Neural cell (in vitro differentiated cells): ENCODE results near the gene TMEM238L. TPM values are rescaled to one million over a fixed set of nuclear protein-coding genes. Genes with fewer than 3 reads are reported as not detected.

ENCODE experiments used
- H2AFZ ChIP-seq: fragments of 200-600, 300-800 bp; sonication (generic), shearing (Covaris generic); 2 replicates; pipeline ENCODE4 v1.6.0; 2014; ENCODE audit warnings: low read depth, mild to moderate bottlenecking, antibody characterized with exemption, low read length, moderate library complexity
- H3F3A ChIP-seq: fragments of 200-600 bp; shearing (Covaris generic); 2 replicates; pipeline ENCODE4 v1.6.1; 2016; ENCODE audit warnings: mild to moderate bottlenecking, moderate library complexity, mixed read lengths, antibody characterized with exemption, low read length; ENCODE audit not compliant: insufficient read depth, poor library complexity, severe bottlenecking
- H3K27ac ChIP-seq: fragments of 200-600, 300-800 bp; sonication (generic), shearing (Covaris generic); 2 replicates; pipeline ENCODE4 v1.5.1; 2014; ENCODE audit warnings: mild to moderate bottlenecking, low read length, moderate library complexity
- H3K27me3 ChIP-seq: fragments of 300-800, 200-600 bp; sonication (generic), shearing (Covaris generic); 2 replicates; pipeline ENCODE4 v1.6.0; 2014; ENCODE audit warnings: mild to moderate bottlenecking, low read depth, low read length, moderate library complexity; ENCODE audit not compliant: insufficient read depth
- H3K36me3 ChIP-seq: fragments of 300-800, 200-600 bp; sonication (generic), shearing (Covaris generic); 2 replicates; pipeline ENCODE4 v1.5.1; 2014; ENCODE audit warnings: mild to moderate bottlenecking, antibody characterized with exemption, low read length, moderate library complexity; ENCODE audit not compliant: insufficient read depth
- H3K4me2 ChIP-seq: fragments of 300-800, 200-600 bp; sonication (generic), shearing (Covaris generic); 2 replicates; pipeline ENCODE4 v1.6.0; 2014; ENCODE audit warnings: mild to moderate bottlenecking, low read length
- H3K4me3 ChIP-seq: fragments of 300-800, 200-600 bp; sonication (generic), shearing (Covaris generic); 2 replicates; pipeline ENCODE4 v1.5.1; 2014; ENCODE audit warnings: mild to moderate bottlenecking, low read length, moderate library complexity
- H3K79me2 ChIP-seq: fragments of 200-600 bp; shearing (Covaris generic); replicated peaks from 2 replicates; pipeline ENCODE4 v1.6.0; 2014; ENCODE audit warnings: mild to moderate bottlenecking, low read length, moderate library complexity; ENCODE audit not compliant: insufficient read depth
- H3K9ac ChIP-seq: fragments of 300-800, 200-600 bp; sonication (generic), shearing (Covaris generic); 2 replicates; pipeline ENCODE4 v1.6.1; 2016; ENCODE audit warnings: mild to moderate bottlenecking, low read length, mixed read lengths
- H3K9me2 ChIP-seq: fragments of 200-600 bp; shearing (Covaris generic); 2 replicates; pipeline ENCODE4 v1.6.1; 2016; ENCODE audit warnings: mild to moderate bottlenecking, low read length, mixed read lengths; ENCODE audit not compliant: insufficient read depth
- H3K9me3 ChIP-seq: fragments of 200-600, 300-800 bp; sonication (generic), shearing (Covaris generic); 2 replicates; pipeline ENCODE4 v1.6.1; 2016; ENCODE audit warnings: mild to moderate bottlenecking, mixed run types, low read length, moderate library complexity, mixed read lengths
- H4K20me1 ChIP-seq: fragments of 200-600 bp; shearing (Covaris generic); 2 replicates; pipeline ENCODE4 v1.6.1; 2016; ENCODE audit warnings: mild to moderate bottlenecking, mixed run types; ENCODE audit not compliant: insufficient read depth
- EP300 ChIP-seq: fragments of 450-650 bp; conservative IDR thresholded peaks from 2 replicates; pipeline ENCODE4 v1.6.1; 2014; ENCODE audit warnings: antibody characterized with exemption, mild to moderate bottlenecking, moderate library complexity; ENCODE audit not compliant: poor library complexity, severe bottlenecking
- EZH2 ChIP-seq: fragments of 200-600, 300-800 bp; shearing (Covaris generic), sonication (generic); IDR thresholded peaks from 2 replicates; pipeline ENCODE4 v1.6.1; 2014; ENCODE audit warnings: antibody characterized with exemption, low read length, borderline replicate concordance, mild to moderate bottlenecking; ENCODE audit not compliant: insufficient read depth, poor library complexity, severe bottlenecking
- MXI1 ChIP-seq: fragments of 450-650 bp; conservative IDR thresholded peaks from 2 replicates; pipeline ENCODE4 v1.6.1; 2014; ENCODE audit warnings: antibody characterized with exemption, mild to moderate bottlenecking; ENCODE audit not compliant: poor library complexity, severe bottlenecking
- POLR2AphosphoS5 ChIP-seq: IDR thresholded peaks from 2 replicates; pipeline ENCODE4 v1.6.1; 2012
- RAD21 ChIP-seq: fragments of 450-650 bp; conservative IDR thresholded peaks from 2 replicates; pipeline ENCODE4 v1.6.1; 2014; ENCODE audit warnings: antibody characterized with exemption, mild to moderate bottlenecking, moderate library complexity
- REST ChIP-seq: IDR thresholded peaks from 2 replicates; pipeline ENCODE4 v1.6.1; 2012; ENCODE audit warnings: borderline replicate concordance
- SMC3 ChIP-seq: fragments of 450-650 bp; conservative IDR thresholded peaks from 2 replicates; pipeline ENCODE4 v1.6.1; 2014; ENCODE audit warnings: antibody characterized with exemption, mild to moderate bottlenecking, moderate library complexity; ENCODE audit not compliant: poor library complexity
- TAF1 ChIP-seq: IDR thresholded peaks from 2 replicates; pipeline ENCODE4 v1.6.1; 2012; ENCODE audit warnings: low read depth
- polyA plus RNA-seq: library from polyadenylated mRNA; depleted of rRNA; stranded (reverse); fragments of >200 nt; gene quantifications from 2 replicates; pipeline ENCODE4 v1.2.3, GENCODE V29; 2014
- TF ChIP-seq, protein P1 (sequence below): fragments of 450-650 bp; IDR thresholded peaks from 2 replicates; pipeline ENCODE4 v1.5.1; 2014; ENCODE audit warnings: antibody characterized with exemption, mild to moderate bottlenecking, moderate library complexity; ENCODE audit not compliant: poor library complexity, severe bottlenecking

Gene TMEM238L
- polyA plus RNA-seq, 1 donor from 2014 or later = not detected

GRCh38 chr17:10762037-10762436 lies 41.9 kb downstream of the TMEM238L start:
- H3K4me2 ChIP-seq = no peak overlapping the region
- no peaks in the 10 kb centered on the region for H4K20me1 ChIP-seq
- no peaks in the 10 kb centered on the region for H3K9me3 ChIP-seq
- no peak overlapping the region for H2AFZ ChIP-seq
- TF ChIP-seq EZH2 (no peak), POLR2AphosphoS5 (no peak), SMC3 (no peak), MXI1 (no peak), TAF1 (no peak), EP300 (no peak), RAD21 (no peak)
- TF ChIP-seq, protein P1, sequence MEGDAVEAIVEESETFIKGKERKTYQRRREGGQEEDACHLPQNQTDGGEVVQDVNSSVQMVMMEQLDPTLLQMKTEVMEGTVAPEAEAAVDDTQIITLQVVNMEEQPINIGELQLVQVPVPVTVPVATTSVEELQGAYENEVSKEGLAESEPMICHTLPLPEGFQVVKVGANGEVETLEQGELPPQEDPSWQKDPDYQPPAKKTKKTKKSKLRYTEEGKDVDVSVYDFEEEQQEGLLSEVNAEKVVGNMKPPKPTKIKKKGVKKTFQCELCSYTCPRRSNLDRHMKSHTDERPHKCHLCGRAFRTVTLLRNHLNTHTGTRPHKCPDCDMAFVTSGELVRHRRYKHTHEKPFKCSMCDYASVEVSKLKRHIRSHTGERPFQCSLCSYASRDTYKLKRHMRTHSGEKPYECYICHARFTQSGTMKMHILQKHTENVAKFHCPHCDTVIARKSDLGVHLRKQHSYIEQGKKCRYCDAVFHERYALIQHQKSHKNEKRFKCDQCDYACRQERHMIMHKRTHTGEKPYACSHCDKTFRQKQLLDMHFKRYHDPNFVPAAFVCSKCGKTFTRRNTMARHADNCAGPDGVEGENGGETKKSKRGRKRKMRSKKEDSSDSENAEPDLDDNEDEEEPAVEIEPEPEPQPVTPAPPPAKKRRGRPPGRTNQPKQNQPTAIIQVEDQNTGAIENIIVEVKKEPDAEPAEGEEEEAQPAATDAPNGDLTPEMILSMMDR = no peak
- H3K27ac ChIP-seq = peak overlapping the region; percentile 20
- no peak overlapping the region for H3K9ac ChIP-seq
- no peaks in the 10 kb centered on the region for H3K36me3 ChIP-seq
- no peak overlapping the region for H3K4me3 ChIP-seq
- no peaks in the 10 kb centered on the region for H3F3A ChIP-seq
- no peaks in the 10 kb centered on the region for H3K27me3 ChIP-seq
- H3K79me2 ChIP-seq = no peaks in the 10 kb centered on the region
- H3K9me2 ChIP-seq = no peaks in the 10 kb centered on the region

DNA sequence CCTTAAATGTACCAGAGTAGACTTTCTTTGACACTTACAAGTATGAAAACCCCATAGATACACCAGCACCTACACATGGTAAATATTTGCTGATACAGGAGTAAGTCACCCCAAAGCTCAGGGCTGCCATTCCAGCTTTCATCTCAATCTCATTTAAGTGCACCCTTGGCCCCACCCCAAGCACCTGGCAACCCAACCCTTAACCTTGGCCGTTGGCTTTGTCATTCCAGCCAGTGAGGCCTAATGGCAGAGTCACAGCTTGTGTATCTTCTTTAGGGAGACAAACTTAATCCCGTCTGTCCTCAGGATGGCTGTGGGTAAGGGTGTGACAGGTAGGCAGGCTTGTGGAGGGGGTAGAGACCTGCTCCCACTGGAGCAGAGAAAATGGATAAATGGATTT lies 42.6 kb downstream of the TMEM238L start:
- H3K79me2 ChIP-seq = no peaks in the 10 kb centered on the region
- H4K20me1 ChIP-seq = no peaks in the 10 kb centered on the region
- H3K27me3 ChIP-seq = no peaks in the 10 kb centered on the region
- H3K9ac ChIP-seq = no peak overlapping the region
- H3K9me3 ChIP-seq = no peaks in the 10 kb centered on the region
- no peak overlapping the region for H3K4me2 ChIP-seq
- H3K36me3 ChIP-seq = no peaks in the 10 kb centered on the region
- TF ChIP-seq RAD21 = no peak
- no peak for TF ChIP-seq SMC3
- TF ChIP-seq MXI1 = no peak
- no peak for TF ChIP-seq EZH2
- TF ChIP-seq EP300 = no peak
- TF ChIP-seq POLR2AphosphoS5 = no peak
- TF ChIP-seq, protein P1 = no peak
- TF ChIP-seq TAF1 = no peak
- TF ChIP-seq REST = no peak
- H3K27ac ChIP-seq = no peak overlapping the region
- no peak overlapping the region for H3K4me3 ChIP-seq
- H3K9me2 ChIP-seq = no peaks in the 10 kb centered on the region
- H2AFZ ChIP-seq = no peak overlapping the region
- H3F3A ChIP-seq = peaks cover 2% of the 10 kb centered on the region
